Hematopoietic multipotent progenitor cell treated with erythropoietin and hydrocortisone succinate and interleukin-3 and kit ligand, for 6 days (in vitro differentiated cells): ENCODE results near the gene OTOP2.

Experiments
- DNase-seq: peaks from one replicate; pipeline ENCODE4 v3.0.0-alpha.2; 2015

Gene OTOP2

GRCh38 chr17:74924250-74924948 lies at the start of gene OTOP2:
TSS of gene OTOP2 (plus strand) at chr17:74924273. CDS start at chr17:74924633, 360 bp downstream.
- no peak for DNase-seq

- no peak for DNase-seq
Measured at GRCh38 chr17:74874615-74875037, 49.4 kb upstream of the OTOP2 start.

- DNase-seq: no peak
Measured at GRCh38 chr17:74875155-74875976, 48.7 kb upstream of the OTOP2 start.

DNA sequence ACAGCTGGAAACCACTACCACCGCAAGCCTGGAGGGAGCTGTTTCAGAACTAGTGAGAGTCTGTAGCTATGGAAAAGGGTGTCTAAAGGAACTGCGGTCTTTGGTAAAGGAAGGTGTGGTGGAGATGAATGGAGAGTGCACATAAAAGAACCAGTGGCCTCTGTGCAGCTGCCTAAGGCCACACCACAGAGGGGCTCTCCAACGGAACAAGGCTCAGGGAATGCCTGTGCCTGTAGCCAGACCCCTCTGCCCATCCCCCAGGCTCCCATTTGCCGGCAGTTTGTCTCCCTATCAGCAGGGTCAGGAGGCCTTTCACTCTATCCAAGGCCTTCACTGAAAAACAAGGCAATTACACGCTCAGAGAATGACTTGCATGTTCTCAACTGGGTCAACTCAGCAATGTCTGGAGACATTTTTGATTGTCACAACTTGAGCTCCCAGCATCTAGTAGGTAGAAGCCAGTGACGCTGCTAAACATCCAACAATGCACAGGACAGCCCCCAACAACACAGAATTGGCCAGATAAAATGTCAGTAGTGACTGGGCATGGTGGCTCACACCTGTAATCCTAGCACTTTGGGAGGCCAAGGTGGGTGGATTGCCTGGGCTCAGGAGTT lies 48.0 kb upstream of the OTOP2 start:
- no peak for DNase-seq

DNA sequence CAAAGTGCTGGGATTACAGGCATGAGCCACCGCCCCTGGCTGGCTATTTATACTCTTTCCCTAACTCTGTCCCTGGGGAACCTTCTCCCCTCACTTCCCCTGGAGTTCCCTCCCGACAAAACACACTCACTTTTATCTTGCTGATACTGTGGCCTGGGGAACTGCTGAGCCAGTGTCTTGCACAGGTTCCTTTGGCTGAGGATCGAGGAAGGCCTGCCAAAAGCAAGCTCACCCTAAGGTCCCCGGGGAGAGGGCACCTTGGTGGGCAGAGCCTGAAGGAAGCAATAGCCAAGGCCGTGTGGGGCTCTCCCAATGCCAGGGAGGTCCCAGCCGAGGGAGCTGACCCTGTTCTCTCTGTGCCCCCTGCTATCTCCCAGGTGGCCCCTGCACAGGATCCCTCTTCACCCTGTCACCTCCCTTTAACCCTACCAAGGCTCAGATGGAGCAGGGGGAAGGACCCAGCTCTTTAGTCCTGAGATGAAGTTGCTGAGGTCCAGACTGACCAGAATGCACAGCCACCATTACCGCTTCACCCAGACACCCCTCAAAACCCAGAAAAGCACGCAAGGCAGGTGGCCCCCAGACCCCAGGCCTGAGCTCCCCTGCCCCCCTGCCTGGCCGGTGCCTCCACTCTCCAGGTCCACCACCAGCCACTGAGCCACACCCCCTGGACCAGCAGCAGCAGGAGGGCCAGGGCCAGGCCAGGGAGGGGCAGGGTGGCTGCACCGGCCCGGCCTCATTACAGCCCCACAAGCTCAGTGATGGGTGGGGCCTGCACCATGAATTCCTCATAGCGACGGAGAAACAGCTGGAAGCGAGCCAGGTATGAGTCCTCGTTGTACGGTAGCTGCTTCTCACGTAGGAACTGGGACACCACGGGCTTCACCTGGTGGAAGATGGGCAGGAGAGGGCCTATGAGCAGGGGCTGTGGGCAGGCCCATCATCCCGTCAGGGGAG lies 46.2 kb upstream of the OTOP2 start:
- no peak for DNase-seq

DNA sequence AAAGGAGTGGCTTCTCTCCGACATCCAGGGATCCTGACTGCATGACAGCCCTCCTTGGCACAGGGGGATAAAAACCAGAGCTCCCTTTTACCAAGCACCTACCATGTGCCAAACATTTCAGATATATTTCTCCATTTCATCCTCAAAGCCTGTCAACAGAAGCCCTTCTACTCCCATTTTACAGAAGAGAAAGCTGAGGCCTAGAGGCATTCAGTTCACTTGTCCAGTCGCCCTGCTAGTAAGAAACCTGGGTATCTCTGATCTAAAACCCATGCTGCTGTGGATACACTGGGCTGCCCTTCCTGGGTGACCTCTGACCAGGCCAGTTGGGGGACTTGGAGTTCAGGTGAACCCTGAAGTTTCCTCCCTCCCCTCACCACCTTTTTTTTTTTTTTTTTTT lies 45.4 kb upstream of the OTOP2 start:
- DNase-seq: no peak

- DNase-seq: no peak
Measured at GRCh38 chr17:74879308-74879707, 44.8 kb upstream of the OTOP2 start.

GRCh38 chr17:74881073-74881472 lies 43.0 kb upstream of the OTOP2 start:
- no peak for DNase-seq

DNA sequence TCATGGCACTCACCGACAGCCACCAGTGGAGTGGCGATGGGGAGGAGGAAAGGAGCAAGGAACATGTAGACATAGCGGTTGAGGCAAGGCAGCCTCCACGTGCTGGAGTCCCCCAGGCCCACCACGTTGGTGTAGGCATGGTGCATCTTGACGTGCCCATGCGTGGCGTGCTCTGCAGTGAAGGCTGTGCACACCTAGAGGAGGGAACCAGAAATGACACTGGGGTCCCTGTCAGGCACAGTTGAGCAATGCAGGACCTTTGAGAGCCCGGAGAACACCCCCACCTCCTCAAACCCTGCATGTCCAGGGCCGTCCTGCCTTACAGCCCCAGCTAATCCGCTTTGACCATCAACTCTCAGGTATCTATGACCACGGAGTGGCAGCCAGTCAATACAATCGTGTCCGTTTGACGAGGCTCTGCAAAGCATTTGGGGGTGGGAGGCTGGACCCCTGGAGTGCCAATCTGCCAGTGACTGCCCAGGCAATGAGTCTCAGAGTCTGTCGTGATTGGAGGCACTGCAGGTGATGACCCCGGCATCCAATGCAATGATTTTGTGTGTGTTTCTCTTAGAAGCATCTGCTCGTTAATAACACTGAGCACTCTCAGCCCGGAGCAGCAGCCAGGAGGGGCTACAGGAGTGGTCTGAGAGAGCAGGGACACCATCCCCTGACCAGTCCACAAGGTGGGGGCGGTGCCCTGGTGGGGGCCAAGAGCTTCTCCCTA lies 41.4 kb upstream of the OTOP2 start:
- DNase-seq: no peak

GRCh38 chr17:74883241-74883745 lies 40.8 kb upstream of the OTOP2 start:
- DNase-seq: no peak

GRCh38 chr17:74888469-74888868 lies 35.6 kb upstream of the OTOP2 start:
- DNase-seq: no peak

DNA sequence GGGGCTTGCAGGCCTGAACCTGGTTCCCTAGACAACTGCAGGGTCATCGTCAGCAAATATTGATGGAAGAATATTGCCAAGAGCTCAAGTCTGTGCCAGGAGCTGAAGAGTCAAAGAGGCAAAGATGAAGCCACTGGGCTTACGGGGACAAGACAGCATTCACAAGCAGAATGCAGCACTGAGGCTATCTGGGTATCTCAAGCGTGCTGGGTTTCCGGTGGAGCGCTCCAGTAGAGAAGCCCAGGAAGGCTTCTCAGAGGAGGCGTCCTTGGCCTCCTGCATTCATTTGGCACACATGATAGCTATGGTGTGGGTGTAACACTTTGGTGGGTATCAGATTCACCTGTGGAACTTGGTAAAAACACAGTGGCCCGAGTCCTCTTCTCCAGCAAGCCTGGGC lies 33.5 kb upstream of the OTOP2 start:
- DNase-seq: no peak

GRCh38 chr17:74892013-74892841 lies 31.8 kb upstream of the OTOP2 start:
- no peak for DNase-seq

GRCh38 chr17:74892974-74893911 lies 30.8 kb upstream of the OTOP2 start, which contains the start of gene FADS6:
TSS of gene FADS6 (minus strand) at chr17:74893633. CDS start at chr17:74893595, 38 bp downstream.
- DNase-seq: no peak

- no peak for DNase-seq
Measured at GRCh38 chr17:74893936-74894671, 30.0 kb upstream of the OTOP2 start.

GRCh38 chr17:74898376-74898946 lies 25.6 kb upstream of the OTOP2 start:
- no peak for DNase-seq

DNA sequence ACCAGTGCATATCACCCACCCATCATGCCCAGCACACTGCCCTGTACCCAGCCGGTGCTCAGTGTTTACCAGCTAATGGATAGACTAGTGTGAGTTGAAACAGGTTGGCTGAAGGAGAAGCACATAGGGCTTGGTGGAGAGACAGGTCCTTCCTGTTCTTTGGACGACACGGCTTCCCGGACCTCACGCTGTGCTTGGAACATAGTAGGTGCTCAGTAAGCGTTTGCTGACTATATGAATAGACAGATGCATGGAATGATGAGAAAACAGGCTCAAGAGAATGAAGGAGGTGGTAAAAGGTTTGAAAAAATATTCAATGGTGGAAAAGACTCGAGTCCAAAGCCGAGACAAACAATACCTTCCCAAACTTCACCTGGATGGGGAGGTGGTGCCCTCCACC lies 23.9 kb upstream of the OTOP2 start:
- no peak for DNase-seq
